Left renal pelvis (tissue), 4 donors: ENCODE results near the gene GNL1. TPM values are rescaled to one million over a fixed set of nuclear protein-coding genes. Genes with fewer than 3 reads are reported as not detected.
"Not testable (repeated sequence)": the region's sequence is repeated elsewhere in the genome, so short reads cannot be mapped to it uniquely, and the experiment has no call there.

Experiments
- DNase-seq, 4 donors: peaks; one replicate each; pipeline ENCODE4 v3.0.0-alpha.2; 2013; ENCODE audit warnings: low read depth in 4 of 4, low spot score in 3 of 4
- polyA plus RNA-seq, 4 donors: library from polyadenylated mRNA; unstranded; fragments of 120-200 nt; gene quantifications; one replicate each; pipeline ENCODE4 v1.2.1, GENCODE V29; 2013; ENCODE audit not compliant: insufficient read length in 4 of 4

The GNL1 gene
- 100 to 1,000 TPM in 2 of 4 donors, 10 to 100 TPM in 2; 77.6 to 105 (median 93.8) TPM for polyA plus RNA-seq

- peak; percentile 80 to 87 (median 85) for DNase-seq
Measured at GRCh38 chr6:30556066-30556905, at the start of gene GNL1. GNL1 (minus strand) TSS chr6:30556489; CDS start chr6:30556203, 286 bp downstream.

GRCh38 chr6:30603961-30604360 lies 47.7 kb upstream of the GNL1 start:
- no peak for DNase-seq

- DNase-seq, result no peak
Measured at GRCh38 chr6:30601815-30602641, 45.7 kb upstream of the GNL1 start.

GRCh38 chr6:30601436-30601814 lies 45.1 kb upstream of the GNL1 start:
- no peak for DNase-seq

GRCh38 chr6:30600451-30600961 lies 44.2 kb upstream of the GNL1 start:
- DNase-seq, result no peak

- DNase-seq, result no peak
Measured at GRCh38 chr6:30599625-30600324, 43.5 kb upstream of the GNL1 start.

- no peak for DNase-seq
Measured at GRCh38 chr6:30598912-30599624, 42.8 kb upstream of the GNL1 start.

- DNase-seq, result not testable (repeated sequence)
Measured at GRCh38 chr6:30597315-30598144, 41.2 kb upstream of the GNL1 start.

- DNase-seq, result no peak
Measured at GRCh38 chr6:30592287-30592686, 36.0 kb upstream of the GNL1 start.

- no peak for DNase-seq
Measured at GRCh38 chr6:30591008-30591407, 34.7 kb upstream of the GNL1 start.

- no peak for DNase-seq
Measured at GRCh38 chr6:30590509-30590908, 34.2 kb upstream of the GNL1 start.

GRCh38 chr6:30589754-30590358 lies 33.6 kb upstream of the GNL1 start:
- DNase-seq, result no peak

- no peak for DNase-seq
Measured at GRCh38 chr6:30583921-30584320, 27.6 kb upstream of the GNL1 start.

- DNase-seq, result no peak
Measured at GRCh38 chr6:30578051-30578450, 21.8 kb upstream of the GNL1 start.

GRCh38 chr6:30573113-30573512 lies 16.8 kb upstream of the GNL1 start:
- no peak for DNase-seq

GRCh38 chr6:30572148-30572547 lies 15.9 kb upstream of the GNL1 start:
- DNase-seq, result no peak

GRCh38 chr6:30571762-30572082 lies 15.4 kb upstream of the GNL1 start:
- no peak for DNase-seq

- peak; percentile 94 to 96 (median 95) for DNase-seq
Measured at GRCh38 chr6:30571075-30571761, 14.9 kb upstream of the GNL1 start, which contains the start of gene ABCF1. ABCF1 (plus strand) TSS chr6:30571442; CDS start chr6:30571488, 46 bp downstream.
